GM18951 (cell line): Measurements from ENCODE around the gene NSMCE3.

Experiments
- POLR2A ChIP-seq: IDR thresholded peaks from 4 replicates; pipeline ENCODE4 v1.6.1; 2011; ENCODE audit warnings: mild to moderate bottlenecking; ENCODE audit not compliant: insufficient read length, insufficient read depth; ENCODE audit errors: extremely low read depth
- in situ Hi-C: fragments of 300-500 bp; cut with MboI; formaldehyde crosslinking; loops from one replicate; pipeline ENCODE4 v1.12.0; 2022; ENCODE audit warnings: low sequenced_read_pairs, mixed read lengths, inconsistent platforms; ENCODE audit not compliant: unreplicated experiment

Gene NSMCE3

GRCh38 chr15:29269485-29270168, at the start of gene NSMCE3:
NSMCE3 (minus strand) TSS chr15:29269822; CDS start chr15:29269705, 117 bp downstream.
- in situ Hi-C loops: no loop called here
- TF ChIP-seq POLR2A: peak; percentile 95

- in situ Hi-C loops: no loop called here
These were observed 46.8 kb upstream of the NSMCE3 start for GRCh38 chr15:29316422-29316821.

GRCh38 chr15:29312387-29312786, 42.8 kb upstream of the NSMCE3 start:
- TF ChIP-seq POLR2A: no peak
- in situ Hi-C loops: no loop called here

More at GRCh38 chr15:29316422-29316821, 46.8 kb upstream of the NSMCE3 start:
- TF ChIP-seq POLR2A: no peak

GRCh38 chr15:29311696-29312095, 42.1 kb upstream of the NSMCE3 start:
- TF ChIP-seq POLR2A: no peak
- in situ Hi-C loops: no loop called here

GRCh38 chr15:29309139-29309538, 39.5 kb upstream of the NSMCE3 start:
- no peak for TF ChIP-seq POLR2A
- in situ Hi-C loops: no loop called here

- in situ Hi-C loops: no loop called here
- TF ChIP-seq POLR2A: no peak
These were observed 38.7 kb upstream of the NSMCE3 start for GRCh38 chr15:29308299-29308698.

GRCh38 chr15:29305556-29305955, 35.9 kb upstream of the NSMCE3 start:
- in situ Hi-C loops: no loop called here
- TF ChIP-seq POLR2A: no peak

- TF ChIP-seq POLR2A: no peak
- in situ Hi-C loops: no loop called here
These were observed 33.2 kb upstream of the NSMCE3 start for GRCh38 chr15:29302871-29303270.

- in situ Hi-C loops: no loop called here
These were observed 30.2 kb upstream of the NSMCE3 start for GRCh38 chr15:29299784-29300183.

GRCh38 chr15:29299331-29299730, 29.7 kb upstream of the NSMCE3 start:
- in situ Hi-C loops: no loop called here
- no peak for TF ChIP-seq POLR2A

More at GRCh38 chr15:29299784-29300183, 30.2 kb upstream of the NSMCE3 start:
- no peak for TF ChIP-seq POLR2A

GRCh38 chr15:29294732-29295325, 25.2 kb upstream of the NSMCE3 start:
- no peak for TF ChIP-seq POLR2A
- in situ Hi-C loops: no loop called here

GRCh38 chr15:29291067-29291845, 21.6 kb upstream of the NSMCE3 start:
- TF ChIP-seq POLR2A: no peak
- in situ Hi-C loops: no loop called here

- TF ChIP-seq POLR2A: no peak
- in situ Hi-C loops: no loop called here
These were observed 19.6 kb upstream of the NSMCE3 start for GRCh38 chr15:29289173-29289572.
